SKM-1 (cell line): ENCODE data around the gene RBM19.
"Not testable (repeated sequence)": the region's sequence is repeated elsewhere in the genome, so short reads cannot be mapped to it uniquely, and the experiment has no call there.

ENCODE experiments used
- DNase-seq: peaks from one replicate; lab custom pipeline; 2025; ENCODE audit not compliant: unreplicated experiment; lab: John Stamatoyannopoulos, UW

The RBM19 gene

GRCh38 chr12:113965951-113966797 lies at the start of gene RBM19:
Gene RBM19, minus strand, starts transcription at chr12:113966325. Its CDS starts 98 bp downstream, at chr12:113966227.
- DNase-seq, result peak; percentile 44

- no peak for DNase-seq
Measured at GRCh38 chr12:114015851-114016250, 49.7 kb upstream of the RBM19 start.

GRCh38 chr12:114013575-114014345 lies 47.6 kb upstream of the RBM19 start:
- no peak for DNase-seq

- DNase-seq, result no peak
Measured at GRCh38 chr12:114012744-114013431, 46.8 kb upstream of the RBM19 start.

- DNase-seq, result no peak
Measured at GRCh38 chr12:114011711-114012110, 45.6 kb upstream of the RBM19 start.

- DNase-seq, result no peak
Measured at GRCh38 chr12:114006482-114007425, 40.6 kb upstream of the RBM19 start.

GRCh38 chr12:114004402-114004801 lies 38.3 kb upstream of the RBM19 start:
- no peak for DNase-seq

GRCh38 chr12:114003286-114003685 lies 37.2 kb upstream of the RBM19 start:
- DNase-seq, result no peak

- DNase-seq, result no peak
Measured at GRCh38 chr12:114001511-114002340, 35.6 kb upstream of the RBM19 start.

- DNase-seq, result no peak
Measured at GRCh38 chr12:114000861-114001260, 34.7 kb upstream of the RBM19 start.

- not testable (repeated sequence) for DNase-seq
Measured at GRCh38 chr12:114000261-114000660, 34.1 kb upstream of the RBM19 start.

- no peak for DNase-seq
Measured at GRCh38 chr12:113997365-113997764, 31.2 kb upstream of the RBM19 start.

- DNase-seq, result no peak
Measured at GRCh38 chr12:113996026-113996425, 29.9 kb upstream of the RBM19 start.

- DNase-seq, result no peak
Measured at GRCh38 chr12:113994051-113994450, 27.9 kb upstream of the RBM19 start.

- DNase-seq, result not testable (repeated sequence)
Measured at GRCh38 chr12:113992751-113993150, 26.6 kb upstream of the RBM19 start.

- DNase-seq, result no peak
Measured at GRCh38 chr12:113991224-113992044, 25.3 kb upstream of the RBM19 start.

GRCh38 chr12:113990250-113991223 lies 24.4 kb upstream of the RBM19 start:
- no peak for DNase-seq
